Stomach smooth muscle (tissue), 2 donors: ENCODE measurements around the gene ABI3BP.

Experiments used
- H3K27ac ChIP-seq: one replicate; pipeline ENCODE4 v1.7.0; 2013; ENCODE audit warnings: mild to moderate bottlenecking, low read length, inconsistent platforms
- H3K27me3 ChIP-seq, 2 donors: one replicate each; pipeline ENCODE4 v1.7.0; 2013; ENCODE audit warnings: low read length in 2 of 2; ENCODE audit not compliant: insufficient read depth in 2 of 2, control insufficient read depth in 1 of 2
- H3K36me3 ChIP-seq, 2 donors: one replicate each; pipeline ENCODE4 v1.7.0; 2013; ENCODE audit warnings: low read length in 2 of 2; ENCODE audit not compliant: control insufficient read depth in 2 of 2, insufficient read depth in 2 of 2
- H3K4me1 ChIP-seq: one replicate; pipeline ENCODE4 v1.7.0; 2013; ENCODE audit warnings: low read length; ENCODE audit not compliant: control insufficient read depth, insufficient read depth
- H3K4me3 ChIP-seq, 2 donors: one replicate each; pipeline ENCODE4 v1.7.0; 2013; ENCODE audit warnings: low read length in 2 of 2
- H3K9ac ChIP-seq, 2 donors: one replicate each; pipeline ENCODE4 v1.7.0; 2013; ENCODE audit warnings: low read length in 2 of 2, mild to moderate bottlenecking in 1 of 2
- H3K9me3 ChIP-seq, 2 donors: one replicate each; pipeline ENCODE4 v1.7.0; 2013; ENCODE audit warnings: low read length in 2 of 2; ENCODE audit not compliant: control insufficient read depth in 2 of 2
- donor health status: healthy.
- donor health status: Pancreatic carcinoma.

ABI3BP gene

GRCh38 chr3:100891827-100892226, 101.4 kb downstream of the ABI3BP start:
- H3K27me3 ChIP-seq = no peaks in the 10 kb centered on the region
- H3K4me3 ChIP-seq = no peak overlapping the region
- no peaks in the 10 kb centered on the region for H3K9me3 ChIP-seq
- H3K4me1 ChIP-seq = no peaks in the 10 kb centered on the region
- H3K27ac ChIP-seq = no peak overlapping the region
- H3K9ac ChIP-seq = no peak overlapping the region
- H3K36me3 ChIP-seq = peaks cover 0 to 7% of the 10 kb centered on the region in 2 donors

GRCh38 chr3:100891033-100891432, 102.2 kb downstream of the ABI3BP start:
- H3K36me3 ChIP-seq = peaks cover 0 to 7% of the 10 kb centered on the region in 2 donors

GRCh38 chr3:100888881-100889280, 104.3 kb downstream of the ABI3BP start:
- Histone ChIP-seq H3K9ac (no peak overlapping the region), H3K4me1 (no peaks in the 10 kb centered on the region), H3K36me3 (peaks cover 4 to 7% of the 10 kb centered on the region in 2 donors), H3K27ac (no peak overlapping the region), H3K9me3 (no peaks in the 10 kb centered on the region), H3K4me3 (no peak overlapping the region), H3K27me3 (no peaks in the 10 kb centered on the region)

More at GRCh38 chr3:100891033-100891432, 102.2 kb downstream of the ABI3BP start:
- H3K4me1 ChIP-seq = no peaks in the 10 kb centered on the region
- no peaks in the 10 kb centered on the region for H3K9me3 ChIP-seq
- no peak overlapping the region for H3K9ac ChIP-seq
- no peaks in the 10 kb centered on the region for H3K27me3 ChIP-seq
- H3K27ac ChIP-seq = no peak overlapping the region
- H3K4me3 ChIP-seq = no peak overlapping the region

GRCh38 chr3:100882571-100882984, 110.6 kb downstream of the ABI3BP start:
- no peaks in the 10 kb centered on the region for H3K9me3 ChIP-seq
- H3K36me3 ChIP-seq = peaks cover 0 to 4% of the 10 kb centered on the region in 2 donors
- no peaks in the 10 kb centered on the region for H3K27me3 ChIP-seq
- no peak overlapping the region for H3K9ac ChIP-seq
- H3K4me1 ChIP-seq = peaks cover 12% of the 10 kb centered on the region
- H3K4me3 ChIP-seq = no peak overlapping the region
- no peak overlapping the region for H3K27ac ChIP-seq

GRCh38 chr3:100880845-100881244, 112.4 kb downstream of the ABI3BP start:
- H3K9me3 ChIP-seq = no peaks in the 10 kb centered on the region
- no peak overlapping the region for H3K4me3 ChIP-seq
- peaks cover 0 to 4% of the 10 kb centered on the region in 2 donors for H3K36me3 ChIP-seq
- peaks cover 12% of the 10 kb centered on the region for H3K4me1 ChIP-seq
- H3K27me3 ChIP-seq = no peaks in the 10 kb centered on the region
- H3K27ac ChIP-seq = no peak overlapping the region
- no peak overlapping the region for H3K9ac ChIP-seq

GRCh38 chr3:100880072-100880471, 113.1 kb downstream of the ABI3BP start:
- peak overlapping the region in 1 of 2 donors; percentile 4 for H3K4me3 ChIP-seq
- H3K36me3 ChIP-seq = peaks cover 0 to 4% of the 10 kb centered on the region in 2 donors
- H3K9ac ChIP-seq = no peak overlapping the region
- H3K27me3 ChIP-seq = no peaks in the 10 kb centered on the region
- peak overlapping the region; percentile 32 for H3K27ac ChIP-seq
- H3K9me3 ChIP-seq = no peaks in the 10 kb centered on the region
- H3K4me1 ChIP-seq = peaks cover 17% of the 10 kb centered on the region

- Histone ChIP-seq H3K4me3 (no peak overlapping the region), H3K9me3 (no peaks in the 10 kb centered on the region), H3K27me3 (no peaks in the 10 kb centered on the region), H3K27ac (peak overlapping the region; percentile 32), H3K4me1 (peaks cover 19% of the 10 kb centered on the region), H3K36me3 (no peaks in the 10 kb centered on the region), H3K9ac (no peak overlapping the region)
These were observed 113.9 kb downstream of the ABI3BP start for GRCh38 chr3:100879195-100879810.

- Histone ChIP-seq H3K9me3 (no peaks in the 10 kb centered on the region), H3K9ac (no peak overlapping the region), H3K4me1 (peaks cover 19% of the 10 kb centered on the region), H3K27me3 (no peaks in the 10 kb centered on the region), H3K4me3 (no peak overlapping the region), H3K27ac (no peak overlapping the region), H3K36me3 (peaks cover 0 to 7% of the 10 kb centered on the region in 2 donors)
These were observed 115.9 kb downstream of the ABI3BP start for GRCh38 chr3:100877286-100877685.

GRCh38 chr3:100875239-100875638, 118.0 kb downstream of the ABI3BP start:
- Histone ChIP-seq H3K27me3 (no peaks in the 10 kb centered on the region), H3K4me1 (peaks cover 18% of the 10 kb centered on the region), H3K27ac (no peak overlapping the region), H3K4me3 (no peak overlapping the region), H3K36me3 (peaks cover 0 to 7% of the 10 kb centered on the region in 2 donors), H3K9ac (no peak overlapping the region), H3K9me3 (no peaks in the 10 kb centered on the region)

GRCh38 chr3:100873611-100874010, 119.6 kb downstream of the ABI3BP start:
- Histone ChIP-seq H3K27me3 (no peaks in the 10 kb centered on the region), H3K4me1 (peaks cover 12% of the 10 kb centered on the region), H3K4me3 (no peak overlapping the region), H3K27ac (no peak overlapping the region), H3K36me3 (peaks cover 0 to 7% of the 10 kb centered on the region in 2 donors), H3K9me3 (no peaks in the 10 kb centered on the region), H3K9ac (no peak overlapping the region)

- H3K36me3 ChIP-seq = peaks cover 0 to 7% of the 10 kb centered on the region in 2 donors
- no peaks in the 10 kb centered on the region for H3K27me3 ChIP-seq
- peaks cover 12% of the 10 kb centered on the region for H3K4me1 ChIP-seq
- H3K4me3 ChIP-seq = no peak overlapping the region
- H3K9ac ChIP-seq = no peak overlapping the region
- no peaks in the 10 kb centered on the region for H3K9me3 ChIP-seq
- no peak overlapping the region for H3K27ac ChIP-seq
These were observed 121.9 kb downstream of the ABI3BP start for GRCh38 chr3:100871306-100871705.
